HEK293 (cell line): ENCODE data around the gene CKB.

Source experiments
- ELK4 ChIP-seq: IDR thresholded peaks from 2 replicates; pipeline ENCODE4 v1.6.1; 2011; ENCODE audit warnings: mild to moderate bottlenecking, low read depth, low read length, borderline replicate concordance
- FEZF1 ChIP-seq: fragments of 450-650 bp; formaldehyde crosslinking; IDR thresholded peaks from 2 replicates; pipeline ENCODE4 v1.5.1; 2016; ENCODE audit warnings: missing biosample characterization, missing genetic modification characterization
- GLIS1 ChIP-seq: fragments of 450-650 bp; formaldehyde crosslinking; IDR thresholded peaks from 2 replicates; pipeline ENCODE4 v1.5.1; 2016; ENCODE audit warnings: missing biosample characterization, missing genetic modification characterization
- INSM2 ChIP-seq: fragments of 450-650 bp; formaldehyde crosslinking; IDR thresholded peaks from 2 replicates; pipeline ENCODE4 v1.5.1; 2016; ENCODE audit warnings: missing biosample characterization, missing genetic modification characterization
- KLF8 ChIP-seq: fragments of 450-650 bp; formaldehyde crosslinking; IDR thresholded peaks from 2 replicates; pipeline ENCODE4 v1.5.1; 2016; ENCODE audit warnings: missing biosample characterization, missing genetic modification characterization
- PATZ1 ChIP-seq: fragments of 450-650 bp; formaldehyde crosslinking; IDR thresholded peaks from 2 replicates; pipeline ENCODE4 v1.5.1; 2016; ENCODE audit warnings: missing biosample characterization, missing genetic modification characterization
- PRDM10 ChIP-seq: fragments of 450-650 bp; formaldehyde crosslinking; IDR thresholded peaks from 2 replicates; pipeline ENCODE4 v1.5.1; 2016; ENCODE audit warnings: missing biosample characterization, missing genetic modification characterization
- ZBTB26 ChIP-seq: fragments of 450-650 bp; formaldehyde crosslinking; optimal IDR thresholded peaks from 2 replicates; pipeline ENCODE3; 2016; ENCODE audit warnings: missing biosample characterization, mild to moderate bottlenecking, missing genetic modification characterization
- ZNF114 ChIP-seq: fragments of 450-650 bp; formaldehyde crosslinking; IDR thresholded peaks from 2 replicates; pipeline ENCODE4 v1.5.0; 2017; ENCODE audit warnings: missing biosample characterization, missing genetic modification characterization
- ZNF133 ChIP-seq: fragments of 450-650 bp; formaldehyde crosslinking; IDR thresholded peaks from 2 replicates; pipeline ENCODE4 v1.5.1; 2016; ENCODE audit warnings: missing biosample characterization, missing genetic modification characterization
- ZNF148 ChIP-seq: fragments of 450-650 bp; formaldehyde crosslinking; IDR thresholded peaks from 2 replicates; pipeline ENCODE4 v1.5.0; 2017; ENCODE audit warnings: missing biosample characterization, missing genetic modification characterization, borderline replicate concordance
- ZNF280D ChIP-seq: fragments of 450-650 bp; formaldehyde crosslinking; IDR thresholded peaks from 2 replicates; pipeline ENCODE4 v1.5.1; 2016; ENCODE audit warnings: missing biosample characterization, missing genetic modification characterization
- ZNF335 ChIP-seq: fragments of 450-650 bp; formaldehyde crosslinking; conservative IDR thresholded peaks from 2 replicates; pipeline ENCODE4 v1.5.1; 2016; ENCODE audit warnings: missing biosample characterization, missing genetic modification characterization
- ZNF37A ChIP-seq: fragments of 450-650 bp; IDR thresholded peaks from 2 replicates; pipeline ENCODE4 v1.5.1; 2018; ENCODE audit warnings: missing biosample characterization, missing genetic modification characterization
- ZNF645 ChIP-seq: fragments of 450-650 bp; formaldehyde crosslinking; IDR thresholded peaks from 2 replicates; pipeline ENCODE4; 2016; ENCODE audit warnings: missing biosample characterization, missing genetic modification characterization
- ZNF670 ChIP-seq: fragments of 450-650 bp; formaldehyde crosslinking; IDR thresholded peaks from 2 replicates; pipeline ENCODE4 v1.5.1; 2016; ENCODE audit warnings: missing biosample characterization, missing genetic modification characterization, low read depth
- ZNF677 ChIP-seq: fragments of 450-650 bp; IDR thresholded peaks from 2 replicates; pipeline ENCODE4 v1.5.0; 2018; ENCODE audit warnings: missing biosample characterization, mild to moderate bottlenecking, missing genetic modification characterization, moderate library complexity
- ZNF843 ChIP-seq: fragments of 450-650 bp; formaldehyde crosslinking; IDR thresholded peaks from 2 replicates; pipeline ENCODE4 v1.5.1; 2016; ENCODE audit warnings: missing biosample characterization, missing genetic modification characterization
- ZSCAN5A ChIP-seq: fragments of 450-650 bp; formaldehyde crosslinking; IDR thresholded peaks from 2 replicates; pipeline ENCODE4 v1.5.1; 2016; ENCODE audit warnings: missing biosample characterization, missing genetic modification characterization

Gene CKB

GRCh38 chr14:103558071-103558882 is 35.6 kb upstream of the CKB start (continued):
- TF ChIP-seq PATZ1 (tag by site-specific recombination) (peak; percentile 62; the same call in 1 of the 2 replicates), ZNF645 (tag by site-specific recombination) (no peak), PRDM10 (tag by site-specific recombination) (peak; percentile 49; the same call in 1 of the 2 replicates), ELK4 (no peak), ZNF335 (tag by site-specific recombination) (peak; percentile 96), ZNF114 (tag by site-specific recombination) (no peak), ZNF133 (tag by site-specific recombination) (no peak), ZNF670 (no peak), ZSCAN5A (no peak), ZNF843 (tag by site-specific recombination) (peak; percentile 81), INSM2 (peak; percentile 66; the same call in 1 of the 2 replicates), ZNF148 (tag by site-specific recombination) (no peak), ZNF37A (tag by site-specific recombination) (peak; percentile 6; the same call in 1 of the 2 replicates), KLF8 (tag by site-specific recombination) (peak; percentile 88), ZBTB26 (tag by site-specific recombination) (no peak), GLIS1 (tag by site-specific recombination) (peak; percentile 89), FEZF1 (tag by site-specific recombination) (peak; percentile 85), ZNF677 (tag by site-specific recombination) (no peak), ZNF280D (tag by site-specific recombination) (no peak)
